C4-2B (cell line): ENCODE measurements around the gene SMC6.

ENCODE experiments used
- ZFX ChIP-seq: fragments of 450-650 bp; IDR thresholded peaks from 2 replicates; pipeline ENCODE4 v1.6.1; 2017
- TF ChIP-seq, protein P1 (sequence below): fragments of 450-650 bp; conservative IDR thresholded peaks from 2 replicates; pipeline ENCODE4 v1.5.1; 2017; ENCODE audit warnings: mild to moderate bottlenecking

DNA sequence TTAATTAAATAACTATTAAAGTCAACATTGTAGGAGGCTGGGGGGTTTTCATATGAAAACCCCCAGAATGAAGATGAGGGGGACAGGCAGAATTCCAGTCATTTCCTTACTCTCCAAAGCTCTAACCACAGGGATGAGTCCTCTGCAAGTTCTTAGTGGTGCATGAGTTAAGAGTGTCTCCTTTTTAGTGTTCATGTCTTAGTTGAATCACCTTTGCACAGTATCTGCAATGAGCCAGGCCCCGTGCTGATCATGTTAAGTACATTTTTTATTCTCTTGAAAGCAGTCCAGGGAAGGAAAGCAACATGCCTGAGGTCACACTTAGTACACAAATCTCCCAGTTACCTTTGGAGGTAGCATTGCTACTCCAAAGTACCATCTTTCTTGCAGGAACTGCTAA, 36.9 kb upstream of the SMC6 start:
- TF ChIP-seq, protein P1, sequence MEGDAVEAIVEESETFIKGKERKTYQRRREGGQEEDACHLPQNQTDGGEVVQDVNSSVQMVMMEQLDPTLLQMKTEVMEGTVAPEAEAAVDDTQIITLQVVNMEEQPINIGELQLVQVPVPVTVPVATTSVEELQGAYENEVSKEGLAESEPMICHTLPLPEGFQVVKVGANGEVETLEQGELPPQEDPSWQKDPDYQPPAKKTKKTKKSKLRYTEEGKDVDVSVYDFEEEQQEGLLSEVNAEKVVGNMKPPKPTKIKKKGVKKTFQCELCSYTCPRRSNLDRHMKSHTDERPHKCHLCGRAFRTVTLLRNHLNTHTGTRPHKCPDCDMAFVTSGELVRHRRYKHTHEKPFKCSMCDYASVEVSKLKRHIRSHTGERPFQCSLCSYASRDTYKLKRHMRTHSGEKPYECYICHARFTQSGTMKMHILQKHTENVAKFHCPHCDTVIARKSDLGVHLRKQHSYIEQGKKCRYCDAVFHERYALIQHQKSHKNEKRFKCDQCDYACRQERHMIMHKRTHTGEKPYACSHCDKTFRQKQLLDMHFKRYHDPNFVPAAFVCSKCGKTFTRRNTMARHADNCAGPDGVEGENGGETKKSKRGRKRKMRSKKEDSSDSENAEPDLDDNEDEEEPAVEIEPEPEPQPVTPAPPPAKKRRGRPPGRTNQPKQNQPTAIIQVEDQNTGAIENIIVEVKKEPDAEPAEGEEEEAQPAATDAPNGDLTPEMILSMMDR, result no peak
- no peak for TF ChIP-seq ZFX
